Heart left ventricle (tissue), 16 donors: ENCODE data around the gene SHISA9. TPM values are rescaled to one million over a fixed set of nuclear protein-coding genes. Genes with fewer than 3 reads are reported as not detected.

Experiments used
- ATAC-seq, 4 donors: fragments of 200-7000 bp; cut with Tn5 transposase; one replicate each; pipeline ENCODE4 v1.9.1; 2020 to 2022; ENCODE audit warnings: moderate library complexity in 4 of 4, mild to moderate bottlenecking in 3 of 4, moderate number of reproducible peaks in 1 of 4
- DNase-seq, 5 donors: peaks; one replicate each; pipeline ENCODE4 v3.0.0-alpha.2; 2020
- H3K27ac ChIP-seq, 12 donors: fragments of 200-600 bp; sonication (generic) in 4 of 12; one replicate each; pipeline versions ENCODE4 v1.5.0 to v1.8.0; 2016 to 2022; ENCODE audit warnings: mild to moderate bottlenecking in 2 of 12
- H3K27me3 ChIP-seq, 9 donors: fragments of 200-600 bp; sonication (generic) in 2 of 9; one replicate each; pipeline versions ENCODE4 v1.5.1 to v1.8.0; 2016 to 2022; ENCODE audit warnings: mild to moderate bottlenecking in 3 of 9
- H3K36me3 ChIP-seq, 9 donors: fragments of 200-600 bp; sonication (generic) in 2 of 9; one replicate each; pipeline versions ENCODE4 v1.5.0 to v1.8.0; 2018 to 2022; ENCODE audit warnings: mild to moderate bottlenecking in 2 of 9
- H3K4me1 ChIP-seq, 12 donors: fragments of 200-600 bp; sonication (generic) in 4 of 12; one replicate each; pipeline versions ENCODE4 v1.5.0 to v1.8.0; 2016 to 2022; ENCODE audit warnings: mild to moderate bottlenecking in 3 of 12
- H3K4me3 ChIP-seq, 12 donors: fragments of 200-600 bp; sonication (generic) in 4 of 12; one replicate each; pipeline versions ENCODE4 v1.5.0 to v1.8.0; 2017 to 2022; ENCODE audit warnings: mild to moderate bottlenecking in 9 of 12, moderate library complexity in 4 of 12
- H3K9me3 ChIP-seq, 12 donors: fragments of 200-600 bp; sonication (generic) in 4 of 12; one replicate each; pipeline versions ENCODE4 v1.5.0 to v1.8.0; 2016 to 2022; ENCODE audit warnings: mild to moderate bottlenecking in 1 of 12
- CTCF ChIP-seq, 12 donors: fragments of 200-600 bp; sonication (generic) in 4 of 12; IDR thresholded peaks; one replicate each; pipeline versions ENCODE4 v1.5.0 to v1.8.0; 2018 to 2022; ENCODE audit warnings: antibody characterized with exemption in 12 of 12, mild to moderate bottlenecking in 5 of 12
- POLR2A ChIP-seq, 2 donors: fragments of 450-650 bp; IDR thresholded peaks; one replicate each; pipeline ENCODE4 v1.6.1; 2017; ENCODE audit warnings: antibody characterized with exemption in 2 of 2, mild to moderate bottlenecking in 2 of 2, moderate library complexity in 2 of 2
- WGBS, 4 donors: extraction: QIAGEN DNeasy Blood & Tissue Kit in 2 of 4; methylation state at CpG; one replicate each; pipeline versions ENCODE4 v1.1.5 to v1.1.7; 2013 to 2018; 5-methylcytosine and 5-hydroxymethylcytosine counted together
- intact Hi-C, 10 donors: fragments of 100-400 bp; cut with DNase I; formaldehyde crosslinking; loops; one replicate each; pipeline versions ENCODE4 v1.11.1 to v1.14.2; 2022
- polyA plus RNA-seq, 2 donors: library from polyadenylated mRNA; stranded (reverse); fragments of 200-250 nt; gene quantifications; one replicate each; pipeline ENCODE4 v1.2.3, GENCODE V29; 2013
- total RNA-seq, 9 donors: library from RNA; depleted of rRNA in 2 of 9; stranded (reverse); fragments of >200 nt in 2 of 9; fragmentation: NEBNext Ultra II Directional in 3 of 9; extraction: Animal tissue kit (Norgen Biotek cat#: 25700) in 3 of 9; gene quantifications; one replicate each; pipeline versions ENCODE4 v1.1.0 to v1.2.4, GENCODE V29; 2016 to 2023
- donor health status: ischemic (EF 13 %, LVEDD 7.1; RV severe dilation, severe dysfunction).
- donor health status: healthy with polysubstance abuse.
- donor health status: DM: no; HTN: yes; CAD: no.
- donor health status: DM: no; HTN: no; CAD: no.
- donor health status: ischemic (EF 25% LVEDD 6.9; RV normal size, moderate dysfunction).
- donor health status: ischemic (EF 25% LVEDD 5.7; RV mildly dilated, moderate dysfunction).
- donor health status: healthy.
- donor health status: DM: yes; HTN: yes; CAD: no.
- donor health status: ischemic (EF 35%, LVEDD 5.7; RV mildly dilated, moderate dysfunction).
- donor health status: nonischemic (EF 11% LVEDD 7.7; RV severe dilation, severe dysfunction).
- donor health status: DM: yes; HTN: yes; CAD: no.
- donor health status: PGD.
- donor health status: ischemic (EF 29% LVEDD 5.4; RV normal size, mild dysfunction).
- donor health status: nonischemic (EF 23%, LVEDD 6.1; RV moderate dilation, normal function).

The SHISA9 gene
- total and polyA plus RNA-seq, 11 donors: 0.08 to 0.83 (median 0.24) TPM; not detected in 1

DNA sequence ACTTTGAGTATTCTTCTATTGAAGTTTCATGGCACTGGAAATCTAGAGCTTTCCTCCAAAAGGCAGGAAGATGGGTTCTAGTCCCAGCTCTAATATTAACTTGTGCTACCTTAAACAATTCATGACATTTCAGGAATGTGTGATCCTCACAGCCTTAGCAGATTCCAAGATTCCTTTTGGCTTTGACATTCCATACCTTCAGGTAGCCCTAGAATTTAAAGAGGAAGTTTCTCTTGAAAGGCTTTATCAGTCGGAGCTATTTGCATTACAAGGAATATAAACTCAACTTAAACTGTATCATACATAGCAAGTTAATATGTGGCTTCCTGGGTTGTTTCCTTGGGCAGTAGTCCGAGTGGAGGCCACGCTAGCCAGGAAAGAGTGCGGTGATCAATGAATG lies 330.0 kb downstream of the SHISA9 start:
- H3K9me3 ChIP-seq: peaks cover 0 to 1% (median 0%) of the 10 kb centered on the region in 12 donors
- intact Hi-C loops: no loop called here
- no peaks in the 10 kb centered on the region for H3K36me3 ChIP-seq
- no peak overlapping the region for H3K4me3 ChIP-seq
- 72 to 81% (median 74%) methylated on average over 4 of the region's 4 CpGs for WGBS, 4 donors
- TF ChIP-seq POLR2A (IDR thresholded peaks at IDR 0.05): no peak
- no peak for TF ChIP-seq CTCF (IDR thresholded peaks at IDR 0.05)
- H3K27ac ChIP-seq: no peak overlapping the region
- DNase-seq: no peak
- H3K27me3 ChIP-seq: peaks cover 0 to 5% (median 0%) of the 10 kb centered on the region in 9 donors
- H3K4me1 ChIP-seq: no peaks in the 10 kb centered on the region
- ATAC-seq: no peak

DNA sequence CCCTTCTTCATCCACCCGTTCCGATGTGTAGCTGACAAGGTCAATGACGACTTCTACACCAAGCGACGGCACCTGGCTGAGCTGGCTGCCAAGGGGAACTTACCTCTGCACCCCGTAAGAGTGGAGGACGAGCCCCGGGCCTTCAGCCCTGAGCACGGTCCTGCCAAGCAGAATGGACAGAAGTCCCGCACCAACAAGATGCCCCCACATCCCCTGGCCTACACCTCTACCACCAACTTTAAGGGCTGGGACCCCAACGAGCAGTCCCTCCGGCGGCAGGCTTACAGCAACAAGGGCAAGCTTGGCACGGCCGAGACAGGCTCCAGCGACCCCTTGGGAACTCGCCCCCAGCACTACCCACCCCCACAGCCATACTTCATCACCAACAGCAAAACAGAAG lies 333.6 kb downstream of the SHISA9 start:
- TF ChIP-seq POLR2A (IDR thresholded peaks at IDR 0.05) (no peak), CTCF (IDR thresholded peaks at IDR 0.05) (no peak)
- DNase-seq: no peak
- Histone ChIP-seq H3K4me3 (no peak overlapping the region), H3K27me3 (no peaks in the 10 kb centered on the region), H3K27ac (no peak overlapping the region), H3K9me3 (peaks cover 0 to 4% (median 0%) of the 10 kb centered on the region in 12 donors), H3K4me1 (no peaks in the 10 kb centered on the region), H3K36me3 (no peaks in the 10 kb centered on the region)
- intact Hi-C loops: no loop called here
- no peak for ATAC-seq
- 82 to 87% (median 84%) methylated on average over 15 to 17 of the region's 17 CpGs for WGBS, 4 donors

- Histone ChIP-seq H3K4me3 (no peak overlapping the region), H3K4me1 (no peaks in the 10 kb centered on the region), H3K9me3 (peaks cover 0 to 4% (median 0%) of the 10 kb centered on the region in 12 donors), H3K36me3 (no peaks in the 10 kb centered on the region), H3K27me3 (no peaks in the 10 kb centered on the region), H3K27ac (no peak overlapping the region)
- intact Hi-C loops: no loop called here
- TF ChIP-seq POLR2A (IDR thresholded peaks at IDR 0.05): no peak
- TF ChIP-seq CTCF (IDR thresholded peaks at IDR 0.05): no peak
- WGBS, 4 donors: 91 to 96% (median 96%) methylated on average over 6 of the region's 6 CpGs
- DNase-seq: no peak
- no peak for ATAC-seq
Measured at GRCh38 chr16:13236308-13236707, 334.9 kb downstream of the SHISA9 start.

- no peak for ATAC-seq
- 10 to 17% (median 14%) methylated on average over 2 of the region's 2 CpGs for WGBS, 4 donors
- H3K4me3 ChIP-seq: no peak overlapping the region
- no peak overlapping the region for H3K27ac ChIP-seq
- H3K4me1 ChIP-seq: no peaks in the 10 kb centered on the region
- no peak for TF ChIP-seq CTCF (IDR thresholded peaks at IDR 0.05)
- H3K36me3 ChIP-seq: no peaks in the 10 kb centered on the region
- intact Hi-C loops: no loop called here
- H3K9me3 ChIP-seq: peaks cover 0 to 4% (median 0%) of the 10 kb centered on the region in 12 donors
- DNase-seq: no peak
- H3K27me3 ChIP-seq: no peaks in the 10 kb centered on the region
Measured at GRCh38 chr16:13238182-13238581, 336.8 kb downstream of the SHISA9 start.
